ENCODE results near the gene RTRAF. TPM values are rescaled to one million over a fixed set of nuclear protein-coding genes. Genes with fewer than 3 reads are reported as not detected.

Gene RTRAF
- total RNA-seq, 1 donor from 2014 or later: 183 TPM

GRCh38 chr14:51993285-51993920, 4.1 kb downstream of the RTRAF start:
- TF ChIP-seq, protein P1, sequence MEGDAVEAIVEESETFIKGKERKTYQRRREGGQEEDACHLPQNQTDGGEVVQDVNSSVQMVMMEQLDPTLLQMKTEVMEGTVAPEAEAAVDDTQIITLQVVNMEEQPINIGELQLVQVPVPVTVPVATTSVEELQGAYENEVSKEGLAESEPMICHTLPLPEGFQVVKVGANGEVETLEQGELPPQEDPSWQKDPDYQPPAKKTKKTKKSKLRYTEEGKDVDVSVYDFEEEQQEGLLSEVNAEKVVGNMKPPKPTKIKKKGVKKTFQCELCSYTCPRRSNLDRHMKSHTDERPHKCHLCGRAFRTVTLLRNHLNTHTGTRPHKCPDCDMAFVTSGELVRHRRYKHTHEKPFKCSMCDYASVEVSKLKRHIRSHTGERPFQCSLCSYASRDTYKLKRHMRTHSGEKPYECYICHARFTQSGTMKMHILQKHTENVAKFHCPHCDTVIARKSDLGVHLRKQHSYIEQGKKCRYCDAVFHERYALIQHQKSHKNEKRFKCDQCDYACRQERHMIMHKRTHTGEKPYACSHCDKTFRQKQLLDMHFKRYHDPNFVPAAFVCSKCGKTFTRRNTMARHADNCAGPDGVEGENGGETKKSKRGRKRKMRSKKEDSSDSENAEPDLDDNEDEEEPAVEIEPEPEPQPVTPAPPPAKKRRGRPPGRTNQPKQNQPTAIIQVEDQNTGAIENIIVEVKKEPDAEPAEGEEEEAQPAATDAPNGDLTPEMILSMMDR (IDR thresholded peaks at IDR 0.05; ENCODE audit: unreplicated experiment): no peak
- no peak for DNase-seq (ENCODE audit: low spot score in 2 of 2, unreplicated experiment in 2 of 2)
- H3K27me3 Mint-ChIP-seq (ENCODE audit: low read depth): no peaks in the 10 kb centered on the region
- H3K27ac Mint-ChIP-seq: no peak overlapping the region
- no peaks in the 10 kb centered on the region for H3K9me3 Mint-ChIP-seq
- H3K36me3 Mint-ChIP-seq: peaks cover 13% of the 10 kb centered on the region
- H3K4me1 Mint-ChIP-seq: peaks cover 16% of the 10 kb centered on the region
- no peak overlapping the region for H3K4me3 Mint-ChIP-seq

DNA sequence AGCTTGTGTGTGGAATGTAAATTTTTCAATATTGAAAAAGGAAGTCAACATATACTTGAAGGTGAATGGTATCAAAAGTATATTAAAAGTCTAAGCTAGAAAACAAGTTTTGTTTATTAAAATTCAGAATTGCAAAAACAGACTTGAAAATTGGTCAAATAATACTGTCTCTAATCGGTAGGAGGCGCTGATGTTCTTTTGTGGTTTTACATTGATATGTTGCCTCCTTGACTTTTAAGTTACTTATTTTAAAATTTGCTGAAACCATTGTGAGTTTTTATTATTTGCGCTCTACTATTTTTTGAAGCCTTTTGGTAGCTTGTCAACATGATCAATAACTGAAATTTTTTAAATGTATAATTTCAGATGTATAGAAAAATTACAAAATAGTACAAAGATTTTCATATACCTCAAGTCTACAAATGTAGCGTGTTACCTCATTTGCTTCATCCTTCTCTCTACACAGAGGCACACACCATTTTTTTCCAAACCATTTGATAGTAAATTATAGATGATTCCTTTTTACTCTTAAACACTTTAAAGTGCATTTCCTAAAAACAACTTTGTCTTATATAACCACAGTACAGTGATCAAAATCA, 6.9 kb downstream of the RTRAF start:
- peaks cover 21% of the 10 kb centered on the region for H3K36me3 Mint-ChIP-seq
- no peak overlapping the region for H3K4me3 Mint-ChIP-seq
- no peaks in the 10 kb centered on the region for H3K9me3 Mint-ChIP-seq

DNA sequence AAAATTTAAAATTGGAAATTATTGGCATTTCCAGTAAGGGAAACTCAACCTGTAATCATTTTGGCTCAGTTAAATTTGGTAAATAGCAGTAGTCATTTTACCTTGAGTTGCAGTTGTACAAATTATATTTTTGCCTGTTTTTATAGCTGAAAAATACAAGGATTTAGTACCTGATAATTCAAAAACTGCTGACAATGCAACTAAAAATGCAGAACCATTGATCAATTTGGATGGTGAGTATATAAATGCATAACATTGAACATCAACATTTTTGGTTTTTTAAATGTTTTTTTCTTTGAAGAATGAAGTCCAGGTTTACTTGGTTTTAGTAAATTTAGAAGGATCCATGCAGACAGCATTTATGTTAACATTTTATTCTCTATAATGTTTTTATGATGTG, 9.0 kb downstream of the RTRAF start:
- Mint-ChIP-seq H3K36me3 (peaks cover 22% of the 10 kb centered on the region), H3K9me3 (no peaks in the 10 kb centered on the region), H3K4me1 (no peaks in the 10 kb centered on the region), H3K27ac (no peak overlapping the region), H3K27me3 (ENCODE audit: low read depth) (no peaks in the 10 kb centered on the region), H3K4me3 (no peak overlapping the region)
- TF ChIP-seq, protein P1 (IDR thresholded peaks at IDR 0.05; ENCODE audit: unreplicated experiment): no peak
- no peak for DNase-seq (ENCODE audit: low spot score in 2 of 2, unreplicated experiment in 2 of 2)

More for the DNA sequence above, 6.9 kb downstream of the RTRAF start:
- Mint-ChIP-seq H3K27ac (no peak overlapping the region), H3K27me3 (ENCODE audit: low read depth) (no peaks in the 10 kb centered on the region), H3K4me1 (peaks cover under 1% of the 10 kb centered on the region)
- TF ChIP-seq, protein P1 (IDR thresholded peaks at IDR 0.05; ENCODE audit: unreplicated experiment): peak; percentile 70
- no peak for DNase-seq (ENCODE audit: low spot score in 2 of 2, unreplicated experiment in 2 of 2)

DNA sequence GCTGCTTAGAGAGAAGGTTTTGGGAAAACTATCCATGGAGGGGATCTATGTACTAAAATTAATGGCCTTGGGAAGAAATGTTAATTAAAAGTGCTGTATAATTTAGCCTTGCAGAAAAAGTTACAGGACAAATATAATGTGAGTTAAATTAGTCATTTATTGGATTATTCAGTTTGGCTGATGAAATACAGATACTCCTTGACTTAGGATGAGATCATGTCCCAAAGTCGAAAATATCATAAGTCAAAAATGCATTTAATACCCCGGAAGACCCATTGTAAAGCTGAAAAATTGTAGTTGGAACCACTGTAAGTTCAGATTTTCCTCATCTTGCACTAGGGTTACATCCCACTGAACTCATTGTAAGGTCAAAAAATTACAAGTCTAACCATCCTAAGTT, 9.7 kb downstream of the RTRAF start:
- Mint-ChIP-seq H3K27ac (no peak overlapping the region), H3K9me3 (no peaks in the 10 kb centered on the region), H3K27me3 (ENCODE audit: low read depth) (no peaks in the 10 kb centered on the region), H3K4me3 (no peak overlapping the region), H3K36me3 (peaks cover 19% of the 10 kb centered on the region), H3K4me1 (no peaks in the 10 kb centered on the region)
- TF ChIP-seq, protein P1 (IDR thresholded peaks at IDR 0.05; ENCODE audit: unreplicated experiment): no peak
- DNase-seq (ENCODE audit: low spot score in 2 of 2, unreplicated experiment in 2 of 2): no peak

GRCh38 chr14:52000019-52000582, 10.8 kb downstream of the RTRAF start:
- Mint-ChIP-seq H3K27me3 (ENCODE audit: low read depth) (no peaks in the 10 kb centered on the region), H3K27ac (no peak overlapping the region), H3K4me3 (no peak overlapping the region), H3K4me1 (no peaks in the 10 kb centered on the region), H3K9me3 (no peaks in the 10 kb centered on the region), H3K36me3 (peaks cover 21% of the 10 kb centered on the region)
- DNase-seq (ENCODE audit: low spot score in 2 of 2, unreplicated experiment in 2 of 2): no peak
- TF ChIP-seq, protein P1 (IDR thresholded peaks at IDR 0.05; ENCODE audit: unreplicated experiment): no peak

All from mesothelial cell of epicardium (in vitro differentiated cells).